Testis (tissue), 3 donors: Measurements from ENCODE around the gene C10orf95. TPM values are rescaled to one million over a fixed set of nuclear protein-coding genes. Genes with fewer than 3 reads are reported as not detected.
A peak's percentile ranks its signal among the peaks of the same experiment; 100 is the strongest.

Experiments used
- DNase-seq: peaks from one replicate; pipeline ENCODE4 v3.0.0-alpha.2; 2019
- H3K27ac ChIP-seq, 2 donors: fragments of 200-600 bp; sonication (generic); one replicate each; pipeline ENCODE4 v1.5.1; 2019
- H3K27me3 ChIP-seq: fragments of 200-600 bp; sonication (generic); one replicate; pipeline ENCODE4 v1.5.1; 2019
- H3K36me3 ChIP-seq: fragments of 200-600 bp; sonication (generic); one replicate; pipeline ENCODE4 v1.5.1; 2017; ENCODE audit warnings: low read depth; ENCODE audit errors: missing control alignments
- H3K4me1 ChIP-seq: fragments of 200-600 bp; sonication (generic); one replicate; pipeline ENCODE4 v1.5.1; 2019
- H3K4me3 ChIP-seq, 2 donors: fragments of 200-600 bp; sonication (generic); one replicate each; pipeline ENCODE4 v1.5.1; 2017 to 2019
- H3K9me3 ChIP-seq: fragments of 200-600 bp; sonication (generic); one replicate; pipeline ENCODE4 v1.5.1; 2017
- POLR2A ChIP-seq: fragments of 450-650 bp; IDR thresholded peaks from one replicate; pipeline ENCODE4 v1.6.1; 2017; ENCODE audit warnings: antibody characterized with exemption, mild to moderate bottlenecking, moderate library complexity
- WGBS, 2 donors: methylation state at CpG; one replicate each; pipeline ENCODE4 v1.1.5; 2018; 5-methylcytosine and 5-hydroxymethylcytosine counted together
- intact Hi-C: fragments of 100-400 bp; cut with DNase I; formaldehyde crosslinking; loops from one replicate; pipeline ENCODE4 v1.15.1; 2023; ENCODE audit warnings: low total_unique reads
- polyA plus RNA-seq: library from polyadenylated mRNA; stranded (reverse); fragments of 350-450 nt; fragmentation: Illumina TruSeq; extraction: RNeasy Lipid Tissue Mini Kit (QIAGEN cat#74804); gene quantifications from one replicate; pipeline ENCODE4 v1.2.3, GENCODE V29; 2014; ENCODE audit warnings: low read depth, low replicate concordance; ENCODE audit not compliant: insufficient read depth
- total RNA-seq, 2 donors: library from RNA; depleted of rRNA; stranded (reverse); fragments of >200 nt; gene quantifications; one replicate each; pipeline ENCODE4 v1.2.3, GENCODE V29; 2016
- TF ChIP-seq, protein P1 (sequence below), 3 experiments: fragments of 450-650 bp in 2 of 3; fragments of 200-600 bp in 1 of 3; sonication (generic) in 1 of 3; IDR thresholded peaks; one replicate each; pipeline ENCODE4 v1.5.1; 2016 to 2019; ENCODE audit warnings: antibody characterized with exemption in 3 of 3, mild to moderate bottlenecking in 2 of 3, moderate library complexity in 1 of 3

Gene C10orf95
- total and polyA plus RNA-seq, 3 donors from 2014 or later: 0.29 to 1.3 (median 0.55) TPM

DNA sequence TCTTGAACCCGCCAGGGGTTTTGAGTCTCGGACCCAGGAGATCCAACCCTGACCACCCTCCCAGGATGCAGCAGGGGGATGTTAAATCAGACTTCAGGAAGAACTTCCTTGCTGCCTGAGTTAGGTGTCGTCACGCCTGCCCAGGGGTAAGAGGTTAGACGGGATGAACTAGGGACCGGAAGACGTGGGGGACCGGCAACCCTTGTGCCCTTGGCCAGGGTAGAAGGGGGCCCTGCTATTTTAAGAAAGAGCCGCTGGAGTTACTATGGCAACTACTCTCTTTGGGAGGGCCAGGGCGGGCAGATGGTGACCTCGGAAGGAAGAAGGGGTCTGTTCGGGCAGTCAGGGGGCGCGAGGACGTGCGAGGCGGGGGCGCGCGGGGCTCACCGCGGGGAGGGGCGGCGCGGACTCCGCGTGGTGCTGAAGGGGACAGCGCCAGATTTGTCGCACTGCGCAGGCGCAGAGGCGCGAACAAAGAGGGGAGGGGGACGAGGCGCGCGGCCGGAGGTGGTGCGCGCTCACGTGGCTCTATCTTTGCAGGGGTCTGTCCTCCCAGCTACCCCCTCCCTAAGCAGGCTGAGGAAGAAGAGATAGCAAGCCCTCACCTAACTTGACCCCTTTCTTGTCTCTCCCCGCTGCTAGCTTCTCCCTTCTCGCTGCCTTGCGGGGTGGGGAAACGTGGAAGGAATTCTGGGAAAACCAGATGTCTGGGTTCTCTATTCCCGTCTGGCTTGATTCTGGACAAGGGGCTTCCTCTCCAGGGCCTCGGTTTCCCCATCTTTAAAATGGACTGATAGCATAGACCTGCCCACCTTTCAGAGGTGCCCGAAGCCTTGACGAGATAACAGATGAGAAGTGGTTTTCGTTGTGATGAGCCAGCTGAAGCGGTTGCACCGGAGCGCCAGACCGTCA, 31.8 kb downstream of the C10orf95 start:
- DNase-seq: peak; percentile 83
- WGBS, 2 donors: 1% methylated on average over 23 to 51 of the region's 54 CpGs
- H3K4me3 ChIP-seq: peak overlapping the region; percentile 80 to 96
- no peaks in the 10 kb centered on the region for H3K9me3 ChIP-seq
- no peaks in the 10 kb centered on the region for H3K36me3 ChIP-seq
- H3K4me1 ChIP-seq: peaks cover 23% of the 10 kb centered on the region
- TF ChIP-seq POLR2A: no peak
- TF ChIP-seq, protein P1, sequence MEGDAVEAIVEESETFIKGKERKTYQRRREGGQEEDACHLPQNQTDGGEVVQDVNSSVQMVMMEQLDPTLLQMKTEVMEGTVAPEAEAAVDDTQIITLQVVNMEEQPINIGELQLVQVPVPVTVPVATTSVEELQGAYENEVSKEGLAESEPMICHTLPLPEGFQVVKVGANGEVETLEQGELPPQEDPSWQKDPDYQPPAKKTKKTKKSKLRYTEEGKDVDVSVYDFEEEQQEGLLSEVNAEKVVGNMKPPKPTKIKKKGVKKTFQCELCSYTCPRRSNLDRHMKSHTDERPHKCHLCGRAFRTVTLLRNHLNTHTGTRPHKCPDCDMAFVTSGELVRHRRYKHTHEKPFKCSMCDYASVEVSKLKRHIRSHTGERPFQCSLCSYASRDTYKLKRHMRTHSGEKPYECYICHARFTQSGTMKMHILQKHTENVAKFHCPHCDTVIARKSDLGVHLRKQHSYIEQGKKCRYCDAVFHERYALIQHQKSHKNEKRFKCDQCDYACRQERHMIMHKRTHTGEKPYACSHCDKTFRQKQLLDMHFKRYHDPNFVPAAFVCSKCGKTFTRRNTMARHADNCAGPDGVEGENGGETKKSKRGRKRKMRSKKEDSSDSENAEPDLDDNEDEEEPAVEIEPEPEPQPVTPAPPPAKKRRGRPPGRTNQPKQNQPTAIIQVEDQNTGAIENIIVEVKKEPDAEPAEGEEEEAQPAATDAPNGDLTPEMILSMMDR (IDR thresholded peaks at IDR 0.05): no peak
- peak overlapping the region in 1 of 2 donors; percentile 80 for H3K27ac ChIP-seq
- H3K27me3 ChIP-seq: no peaks in the 10 kb centered on the region
- intact Hi-C loops: loop anchor here (10.0 kb wide), 2 partner anchors 55 to 165 kb away; no protein-coding TSS in a partner anchor

DNA sequence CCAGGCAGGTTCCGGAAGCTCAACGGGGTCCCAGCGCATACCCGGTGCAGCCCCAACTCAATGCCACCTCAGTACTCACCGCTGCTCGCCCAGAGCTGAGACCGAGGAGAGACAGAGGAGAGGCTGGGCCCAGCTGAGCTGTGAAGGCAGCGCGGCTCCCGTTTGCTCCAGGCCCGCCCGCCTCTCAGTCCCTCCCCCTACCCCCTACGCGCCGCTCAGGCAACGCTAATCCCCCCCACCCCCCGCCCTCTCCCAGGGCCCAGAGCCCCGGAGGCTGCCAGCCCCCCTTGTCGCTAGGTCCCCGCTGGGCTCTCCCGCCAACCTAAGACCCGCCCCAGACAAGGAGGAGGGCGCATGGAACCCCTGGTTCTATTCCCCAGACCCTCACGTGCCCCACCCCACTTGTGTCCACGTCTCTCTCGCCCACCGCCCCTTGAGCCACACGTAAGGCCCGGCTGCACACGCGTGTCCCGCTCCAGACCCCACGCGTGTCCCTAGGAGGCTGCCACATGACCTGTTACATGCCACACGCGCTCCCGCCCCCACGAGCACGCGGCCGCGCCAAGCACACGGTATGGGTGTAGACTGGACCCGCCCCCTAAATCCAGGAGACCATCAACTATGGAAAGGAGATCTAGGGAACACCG, 32.6 kb downstream of the C10orf95 start, which contains the start of gene PSD:
Gene PSD (minus strand): TSS at position 164 of the 647 bp plus-strand sequence. CDS start 1,747 bp downstream, outside the sequence.
- WGBS, 2 donors: 1 to 3% methylated on average over 26 to 31 of the region's 45 CpGs
- DNase-seq: no peak
- intact Hi-C loops: no loop called here
- peaks cover 23% of the 10 kb centered on the region for H3K4me1 ChIP-seq
- no peak within 1 kb of the TSS for H3K27ac ChIP-seq
- no peaks in the 10 kb centered on the region for H3K27me3 ChIP-seq
- no peaks in the 10 kb centered on the region for H3K9me3 ChIP-seq
- TF ChIP-seq, protein P1 (IDR thresholded peaks at IDR 0.05): no peak
- no peak for TF ChIP-seq POLR2A
- no peaks in the 10 kb centered on the region for H3K36me3 ChIP-seq
- peak within 1 kb of the TSS; percentile 80 to 96 for H3K4me3 ChIP-seq

DNA sequence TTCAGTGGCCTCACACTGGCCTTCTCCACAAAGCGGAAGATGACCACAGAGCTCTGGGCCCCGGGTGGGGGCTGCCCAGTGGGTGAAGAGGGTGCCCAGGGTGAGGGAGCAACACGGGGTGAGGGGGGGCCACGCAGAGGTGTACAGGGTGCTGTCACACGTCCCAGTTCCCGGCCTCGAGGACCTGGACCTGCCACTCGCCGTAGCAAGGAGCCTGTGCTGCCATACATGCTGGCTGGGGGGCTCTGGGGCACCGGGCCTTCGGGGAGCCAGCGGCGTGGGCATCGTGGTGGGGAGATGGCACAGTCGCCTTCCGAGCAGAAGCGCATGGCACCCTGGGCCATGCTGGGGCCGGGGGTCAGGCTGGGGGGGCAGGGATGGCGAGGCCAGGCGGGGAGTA, 34.6 kb downstream of the C10orf95 start:
- Histone ChIP-seq H3K4me3 (no peak overlapping the region), H3K27me3 (no peaks in the 10 kb centered on the region), H3K36me3 (no peaks in the 10 kb centered on the region), H3K4me1 (peaks cover 11% of the 10 kb centered on the region), H3K27ac (no peak overlapping the region), H3K9me3 (no peaks in the 10 kb centered on the region)
- no peak for DNase-seq
- no peak for TF ChIP-seq POLR2A
- TF ChIP-seq, protein P1 (IDR thresholded peaks at IDR 0.05): no peak
- WGBS, 2 donors: 89 to 92% methylated on average over 6 to 20 of the region's 20 CpGs
- intact Hi-C loops: no loop called here

DNA sequence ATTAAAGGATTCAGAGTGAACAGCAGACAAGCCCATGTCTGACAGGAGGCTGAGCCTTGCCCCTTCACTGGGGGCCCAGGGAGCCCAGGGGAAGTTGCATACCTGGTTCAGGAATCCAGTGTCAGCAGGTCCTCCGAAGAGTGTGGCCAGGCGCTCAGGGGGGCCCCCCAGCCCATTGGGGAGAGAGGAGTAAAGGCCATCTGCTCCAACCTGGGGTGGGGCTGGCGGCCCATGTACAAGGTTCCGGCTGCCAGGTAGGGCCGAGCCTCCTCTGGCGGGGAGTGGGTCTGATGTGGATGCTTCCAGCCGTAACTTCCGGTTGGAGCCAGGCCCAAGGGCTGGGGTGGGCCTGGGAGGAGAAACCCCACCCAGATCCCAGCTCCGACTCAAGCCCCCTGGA, 35.1 kb downstream of the C10orf95 start:
- TF ChIP-seq, protein P1 (IDR thresholded peaks at IDR 0.05): no peak
- no peak for TF ChIP-seq POLR2A

More for the DNA sequence above, 35.1 kb downstream of the C10orf95 start:
- no peak overlapping the region for H3K4me3 ChIP-seq
- DNase-seq: no peak
- no peaks in the 10 kb centered on the region for H3K36me3 ChIP-seq
- H3K27ac ChIP-seq: no peak overlapping the region
- intact Hi-C loops: no loop called here
- H3K27me3 ChIP-seq: no peaks in the 10 kb centered on the region
- H3K9me3 ChIP-seq: no peaks in the 10 kb centered on the region
- H3K4me1 ChIP-seq: peaks cover 11% of the 10 kb centered on the region
- 69 to 86% methylated on average over 2 to 9 of the region's 9 CpGs for WGBS, 2 donors
